GM19452 (cell line): Measurements from ENCODE around the gene ARMC7.
"Not testable (repeated sequence)": the region's sequence is repeated elsewhere in the genome, so short reads cannot be mapped to it uniquely, and the experiment has no call there.

ENCODE experiments used
- ATAC-seq: cut with Tn5 transposase; IDR thresholded peaks from one replicate; pipeline ENCODE4 v1.9.1; 2021; ENCODE audit not compliant: unreplicated experiment

Gene ARMC7

DNA sequence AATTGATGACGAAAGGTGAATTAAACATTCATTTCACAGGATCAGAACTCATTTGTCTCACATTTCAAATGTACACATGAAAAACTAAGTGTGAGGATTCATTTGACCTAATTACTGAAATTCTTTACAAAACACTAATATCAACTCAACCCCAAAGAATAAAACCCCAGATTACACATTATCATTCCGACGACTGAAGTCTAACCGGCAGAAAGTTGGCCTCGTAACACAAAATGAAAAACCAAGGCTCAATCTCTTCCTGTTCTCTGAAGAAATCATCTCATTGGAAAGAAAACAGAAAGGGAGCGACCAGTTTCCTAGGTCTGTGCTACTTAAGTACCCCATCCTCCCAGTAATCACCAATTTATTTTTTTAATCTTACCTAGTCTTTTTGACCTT, 42.8 kb downstream of the ARMC7 start:
- no peak for ATAC-seq

DNA sequence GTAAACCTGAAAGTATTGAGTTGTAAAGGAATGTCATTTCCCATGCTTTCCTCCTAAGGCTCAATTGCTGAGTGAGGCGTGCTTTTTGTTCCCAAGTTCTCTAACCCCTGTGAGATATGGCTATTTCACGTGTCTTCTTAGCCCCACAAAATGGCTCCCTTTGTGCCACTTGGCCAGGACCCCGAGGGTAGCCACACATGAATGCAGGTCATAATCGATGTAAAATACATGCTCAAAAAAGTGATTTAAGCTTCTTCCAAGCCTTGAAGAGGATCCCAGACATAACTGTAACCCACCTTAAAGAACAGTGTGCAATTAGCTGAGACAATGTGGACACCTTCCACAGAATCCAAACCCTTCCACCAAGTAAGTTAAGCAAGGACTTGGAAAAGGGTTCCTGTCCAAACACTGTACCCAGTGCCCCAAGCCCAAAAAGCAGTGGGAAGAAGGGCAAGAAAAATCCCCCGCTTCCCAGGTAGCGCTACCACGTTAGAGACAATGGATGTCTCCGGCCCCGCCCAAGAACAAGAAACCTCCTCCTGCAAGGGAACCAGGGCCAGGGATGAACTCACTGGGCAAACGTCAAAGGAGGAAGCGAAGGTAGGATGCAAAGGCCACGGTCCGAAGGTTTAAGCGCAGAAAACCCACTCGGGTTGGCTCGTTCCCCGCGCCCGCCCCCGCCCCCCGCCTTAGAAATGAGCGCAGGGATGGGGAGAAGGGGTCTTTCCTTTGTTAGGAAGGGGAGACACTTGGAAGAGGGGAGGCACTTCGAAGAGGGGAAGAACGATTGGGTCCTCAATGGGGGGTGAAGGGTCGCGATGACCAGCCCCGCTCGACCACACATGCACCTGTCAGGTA, 43.4 kb downstream of the ARMC7 start:
- no peak for ATAC-seq

DNA sequence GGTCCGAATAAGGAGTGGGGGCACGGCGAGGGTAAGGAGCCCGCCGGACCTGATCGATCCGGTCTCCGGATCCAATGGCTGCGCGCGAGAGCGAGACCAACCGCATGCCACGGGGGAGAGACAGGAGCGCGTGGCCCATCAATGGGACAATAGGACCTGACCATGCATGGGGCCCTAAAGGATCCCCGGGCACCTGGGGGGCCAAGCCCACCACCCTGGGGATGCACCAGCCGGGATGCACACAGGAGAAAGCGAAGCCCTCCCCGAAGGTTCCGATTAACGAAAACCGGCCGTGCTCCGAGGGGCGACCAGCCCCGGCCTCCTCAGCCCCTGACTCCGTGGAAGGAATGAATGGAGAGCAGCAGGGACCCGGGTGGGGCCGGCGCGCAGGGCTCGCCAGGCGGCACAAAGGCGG, 44.0 kb downstream of the ARMC7 start:
- ATAC-seq = peak; percentile 7

DNA sequence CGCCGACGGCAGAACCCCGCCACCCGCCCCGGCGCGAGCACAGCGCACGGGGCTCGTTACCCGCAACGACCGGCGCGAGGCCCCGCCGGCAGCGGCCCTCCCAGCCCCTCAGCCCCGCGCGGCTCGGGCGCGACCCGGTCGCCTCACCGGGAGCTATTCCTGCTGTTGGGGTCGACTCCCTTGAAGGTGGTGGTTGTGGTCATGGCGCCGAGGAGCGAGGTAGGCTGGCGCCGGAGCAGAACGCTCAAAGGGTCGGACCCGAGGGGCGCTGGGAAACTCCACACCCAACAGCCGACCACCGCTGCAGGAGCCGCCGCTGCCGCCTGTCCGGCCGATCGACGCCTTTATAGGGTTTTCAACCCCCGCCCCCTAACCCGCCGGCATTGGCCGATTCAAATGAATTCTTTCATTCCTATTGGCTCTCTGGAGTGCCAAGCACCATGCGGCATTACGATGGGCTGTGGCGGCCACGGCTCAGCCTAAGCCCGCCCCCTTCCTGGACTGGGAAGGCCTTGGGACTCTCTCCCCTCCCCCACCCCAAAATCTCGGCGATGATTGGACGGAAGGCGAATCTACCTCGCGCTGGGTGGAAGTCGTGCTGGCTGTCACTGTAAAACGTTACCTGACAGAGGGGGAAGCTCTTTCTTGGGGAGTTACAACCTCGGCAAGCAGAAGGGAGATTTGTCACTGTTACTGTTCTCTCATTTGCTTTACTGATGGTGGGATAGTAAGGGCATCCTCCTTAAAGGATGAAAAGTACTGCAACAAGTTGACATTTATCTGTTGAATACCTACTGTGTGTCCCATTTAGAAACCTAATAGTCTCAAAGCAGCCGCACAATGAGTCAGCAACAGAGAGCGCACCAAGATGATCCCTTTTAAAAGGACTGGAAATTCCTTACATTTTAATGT, 44.7 kb downstream of the ARMC7 start, which contains the start of gene JPT1:
TSS of gene JPT1 (minus strand) at position 318 of the 912 bp plus-strand sequence. CDS start at position 203, 115 bp downstream.
- peak; percentile 92 for ATAC-seq

DNA sequence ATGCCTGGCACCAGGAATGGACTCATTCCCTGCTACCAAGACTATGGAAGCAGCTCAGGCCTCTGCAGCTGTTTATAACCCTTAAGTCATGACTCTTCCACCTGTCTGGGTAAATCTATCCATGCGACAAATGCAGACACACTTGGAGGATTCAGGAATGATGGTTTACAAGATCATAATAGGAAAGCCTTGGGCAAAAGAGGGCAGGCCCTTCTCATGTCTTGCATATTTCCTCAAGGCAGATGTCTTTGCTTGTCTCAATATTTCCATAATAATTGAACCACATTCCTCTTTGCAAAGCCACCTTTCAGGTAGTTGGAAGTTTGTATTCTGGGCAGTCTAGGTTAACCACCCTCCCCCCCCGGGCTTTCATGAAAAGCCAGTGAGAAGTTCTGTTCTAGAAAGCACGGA, 45.4 kb downstream of the ARMC7 start:
- ATAC-seq = no peak

DNA sequence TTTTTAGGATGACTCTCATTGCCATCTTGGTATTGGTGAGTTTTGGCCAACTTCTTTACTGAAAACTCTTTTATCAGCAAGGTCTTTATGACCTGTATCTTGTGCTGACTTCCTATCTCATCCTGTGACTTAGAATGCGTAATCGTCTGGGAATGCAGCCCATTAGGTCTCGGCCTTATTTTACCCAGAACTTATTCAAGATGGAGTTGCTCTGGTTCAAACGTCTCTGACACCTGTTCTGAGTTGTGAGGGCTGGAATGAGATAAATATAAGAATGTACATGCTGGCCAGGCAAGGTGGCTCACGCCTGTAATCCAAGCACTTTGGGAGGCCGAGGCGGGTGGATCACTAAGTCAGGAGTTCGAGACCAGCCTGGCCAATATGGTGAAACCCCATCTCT, 48.7 kb downstream of the ARMC7 start:
- not testable (repeated sequence) for ATAC-seq

DNA sequence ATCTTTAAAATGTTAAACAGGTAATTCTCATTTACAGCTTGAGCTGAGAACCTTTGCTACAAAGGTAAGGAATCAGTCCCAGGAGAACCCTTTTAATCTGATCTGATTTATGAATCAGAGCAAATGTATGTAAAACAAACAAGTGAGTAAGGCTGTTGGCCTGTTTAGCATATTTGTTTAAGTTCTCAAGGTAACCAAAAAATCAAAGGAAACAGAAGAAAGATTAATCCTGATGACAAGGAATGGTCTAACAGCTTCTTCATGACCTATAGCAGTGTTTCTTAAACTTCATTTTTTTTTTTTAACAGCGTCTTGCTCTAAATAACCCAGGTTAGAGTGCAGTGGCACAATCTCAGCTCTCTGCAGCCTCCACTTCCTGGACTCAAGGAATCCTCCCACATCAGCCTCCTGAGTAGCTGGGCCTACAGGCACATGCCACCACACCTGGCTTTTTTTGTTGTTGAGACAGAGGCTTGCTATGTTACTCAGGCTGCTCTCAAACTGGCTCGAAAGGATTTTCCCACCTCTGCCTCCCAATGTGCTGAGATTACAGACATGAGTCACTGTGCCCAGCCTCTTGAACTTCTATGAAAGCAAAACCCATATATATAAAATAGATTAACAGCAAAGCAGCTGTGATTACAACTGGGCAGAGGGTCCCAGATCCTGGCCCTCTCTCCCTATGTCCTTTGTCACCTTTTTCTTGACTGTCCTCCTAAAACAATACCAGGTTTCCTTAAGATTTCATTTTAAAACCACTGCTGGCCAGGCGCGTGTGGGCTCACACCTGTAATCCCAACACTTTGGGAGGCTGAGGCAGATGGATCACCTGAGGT, 49.6 kb downstream of the ARMC7 start:
- ATAC-seq = no peak

DNA sequence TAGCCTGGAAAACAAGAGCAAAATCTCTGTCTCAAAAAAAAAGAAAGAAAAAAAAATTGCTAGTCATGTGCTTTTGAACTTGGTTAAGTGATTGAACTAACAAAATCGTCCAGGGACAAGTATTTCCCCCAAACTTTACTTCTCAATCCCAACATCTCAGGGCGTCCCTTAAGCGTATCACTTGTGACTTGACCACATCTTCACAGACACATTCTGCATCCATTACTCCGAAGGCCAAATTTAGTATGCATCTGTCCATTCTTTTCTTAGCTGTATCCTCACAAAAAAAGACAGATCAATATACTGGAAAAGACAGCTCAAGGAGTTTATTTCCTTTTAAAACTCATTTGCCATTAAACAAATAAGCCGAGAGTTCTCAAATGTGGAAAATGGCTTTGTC, 50.4 kb downstream of the ARMC7 start:
- no peak for ATAC-seq

DNA sequence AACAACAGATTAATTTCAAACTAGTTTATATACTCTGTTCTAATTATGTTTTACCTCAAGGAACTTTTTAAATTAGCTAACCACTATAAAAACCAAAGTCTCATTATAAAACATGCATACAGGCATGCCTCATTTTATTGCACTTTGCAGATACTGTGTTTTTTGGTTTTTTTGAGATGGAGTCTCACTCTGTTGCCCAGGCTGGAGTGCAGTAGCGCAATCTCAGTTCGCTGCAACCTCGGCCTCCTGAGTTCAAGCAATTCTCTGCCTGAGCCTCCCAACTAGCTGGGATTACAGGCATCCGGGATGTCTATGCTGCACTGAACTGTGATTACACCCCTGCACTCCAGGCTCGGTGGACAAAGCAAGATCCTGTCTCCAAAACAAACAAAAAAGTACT, 53.3 kb downstream of the ARMC7 start:
- no peak for ATAC-seq

DNA sequence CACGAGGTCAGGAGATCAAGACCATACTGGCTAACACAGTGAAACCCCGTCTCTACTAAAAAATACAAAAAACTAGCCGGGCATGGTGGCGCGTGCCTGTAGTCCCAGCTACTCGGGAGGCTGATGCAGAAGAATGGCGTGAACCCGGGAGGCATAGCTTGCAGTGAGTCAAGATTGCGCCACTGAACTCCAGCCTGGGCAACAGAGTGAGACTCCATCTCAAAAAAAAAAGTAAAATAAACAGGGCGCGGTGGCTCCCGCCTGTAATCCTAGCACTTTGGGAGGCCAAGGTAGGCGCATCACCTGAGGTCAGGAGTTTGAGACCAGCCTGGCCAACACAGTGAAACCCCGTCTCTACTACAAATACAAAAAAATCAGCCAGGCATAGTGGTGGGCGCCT, 54.8 kb downstream of the ARMC7 start:
- ATAC-seq = not testable (repeated sequence)

DNA sequence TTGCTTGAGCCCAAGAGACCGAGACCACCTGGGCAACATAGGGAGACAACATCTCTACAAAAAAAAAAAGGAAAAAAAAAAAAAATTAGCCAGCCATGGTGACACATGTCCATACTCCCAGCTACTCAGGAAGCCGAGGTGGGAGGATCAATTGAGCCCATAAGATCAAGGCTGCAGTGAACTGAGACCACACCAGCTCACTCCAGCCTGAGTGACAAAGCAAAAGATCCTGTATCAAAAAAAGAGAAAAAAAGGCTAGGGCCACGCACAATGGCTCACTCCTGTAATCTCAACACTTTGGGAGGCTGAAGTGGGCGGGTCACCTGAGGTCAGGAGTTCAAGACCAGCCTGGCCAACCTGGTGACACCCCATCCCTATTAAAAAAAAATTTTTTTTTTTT, 59.2 kb downstream of the ARMC7 start:
- no peak for ATAC-seq

DNA sequence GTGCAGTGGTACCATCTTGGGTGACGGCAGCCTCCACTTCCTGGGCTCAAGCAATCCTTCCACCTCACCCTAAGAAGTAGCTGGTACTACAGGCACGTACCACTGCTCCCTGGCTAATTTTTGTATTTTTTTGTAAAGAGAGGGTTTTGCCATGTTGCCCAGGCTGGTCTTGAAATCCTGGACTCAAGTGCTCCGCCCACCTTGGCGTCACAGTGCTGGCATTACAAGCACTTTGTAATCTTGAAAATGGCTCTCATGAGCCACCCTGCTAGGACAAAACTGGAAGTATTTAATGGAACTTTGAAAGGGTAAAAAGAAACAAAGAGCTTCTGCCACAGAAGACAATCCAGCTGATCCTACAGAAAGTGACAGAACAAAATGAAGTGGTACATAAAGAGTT, 63.8 kb downstream of the ARMC7 start:
- ATAC-seq = no peak

DNA sequence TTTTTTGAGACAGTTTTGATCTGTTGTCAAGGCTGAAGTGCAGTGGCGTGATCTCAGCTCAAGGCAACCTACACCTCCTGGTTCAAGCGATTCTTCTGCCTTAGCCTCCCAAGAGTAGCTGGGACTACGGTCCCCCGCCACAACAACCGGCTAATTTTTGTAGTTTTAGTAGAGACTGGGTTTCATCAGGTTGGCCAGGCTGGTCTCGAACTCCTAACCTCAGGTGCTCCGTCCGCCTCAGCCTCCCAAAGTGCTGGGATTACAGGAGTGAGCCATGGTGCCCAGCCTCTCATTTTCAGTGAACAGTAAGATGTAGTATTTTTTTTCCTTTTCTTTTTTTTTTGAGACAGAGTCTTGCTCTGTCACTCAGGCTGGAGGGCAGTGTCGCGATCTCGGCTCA, 65.2 kb downstream of the ARMC7 start:
- ATAC-seq = no peak

DNA sequence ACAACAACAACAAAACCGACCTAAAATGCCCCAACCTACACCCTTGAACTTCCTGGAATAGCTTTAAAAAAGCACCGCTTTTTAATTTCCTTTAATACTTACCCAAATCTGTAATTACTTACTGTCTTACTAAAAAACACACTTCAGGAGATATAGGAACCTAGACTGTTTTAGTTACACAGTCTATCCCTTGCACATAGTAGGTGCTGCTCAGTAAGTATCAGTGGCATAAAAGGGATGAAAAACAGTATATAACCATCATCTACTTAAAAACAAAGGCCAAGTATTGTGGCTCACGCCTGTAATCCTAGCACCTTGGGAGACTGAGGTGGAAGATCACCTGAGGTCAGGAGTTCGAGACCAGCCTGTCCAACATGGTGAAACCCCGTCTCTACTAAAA, 66.9 kb downstream of the ARMC7 start:
- ATAC-seq = no peak

DNA sequence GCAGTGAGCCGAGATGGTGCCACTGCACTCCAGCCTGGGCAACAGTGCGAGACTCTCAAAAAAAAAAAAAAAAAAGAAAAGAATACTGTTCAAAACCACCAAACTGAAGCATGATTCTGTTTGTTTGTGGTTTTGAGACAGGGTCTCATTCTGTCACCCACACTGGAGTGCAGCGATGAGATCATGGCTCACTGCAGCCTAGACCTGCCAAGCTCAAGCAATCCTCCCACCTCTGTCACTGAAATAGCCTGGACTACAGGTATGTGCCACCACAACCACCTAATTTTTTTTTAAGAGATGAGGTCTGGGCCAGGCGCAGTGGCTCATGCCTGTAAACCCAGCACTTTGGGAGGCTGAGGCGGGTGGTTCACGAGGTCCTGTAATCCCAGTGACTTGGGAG, 68.7 kb downstream of the ARMC7 start:
- ATAC-seq = no peak
